SK-N-SH treated with all-trans-retinoic acid at 6 μM for 48 hours (cell line): ENCODE results near the gene TMEM253.

ENCODE experiments used
- ATAC-seq: fragments of 200-7000 bp; cut with Tn5 transposase; 3 replicates; pipeline ENCODE4 v1.9.1; 2020; ENCODE audit warnings: mild to moderate bottlenecking, moderate library complexity
- ARNTL ChIP-seq: fragments of 450-650 bp; formaldehyde crosslinking; IDR thresholded peaks from 2 replicates; pipeline ENCODE4 v1.5.0; 2020; ENCODE audit warnings: low read depth, mild to moderate bottlenecking, moderate library complexity, borderline replicate concordance
- BACH2 ChIP-seq: fragments of 250-450 bp; sonication (Bioruptor Pico); IDR thresholded peaks from 2 replicates; pipeline ENCODE4 v1.9.0; 2021; ENCODE audit warnings: mild to moderate bottlenecking, borderline replicate concordance
- CSDC2 ChIP-seq: fragments of 250-450 bp; sonication (Bioruptor Pico); IDR thresholded peaks from 2 replicates; pipeline ENCODE4 v1.5.0; 2020; ENCODE audit warnings: mild to moderate bottlenecking, moderate library complexity
- ESRRG ChIP-seq: fragments of 250-450 bp; sonication (Bioruptor Pico); IDR thresholded peaks from 2 replicates; pipeline ENCODE4 v1.6.1; 2021; ENCODE audit warnings: mild to moderate bottlenecking
- ISL1 ChIP-seq: fragments of 250-450 bp; sonication (Bioruptor Pico); IDR thresholded peaks from 2 replicates; pipeline ENCODE4 v2.1.2; 2022; ENCODE audit warnings: mild to moderate bottlenecking, moderate library complexity
- OSR1 ChIP-seq: fragments of 250-450 bp; sonication (Bioruptor Pico); IDR thresholded peaks from 2 replicates; pipeline ENCODE4 v1.8.0; 2022; ENCODE audit warnings: moderate library complexity, mild to moderate bottlenecking, inconsistent platforms
- RARB ChIP-seq: fragments of 250-450 bp; sonication (Bioruptor Pico); IDR thresholded peaks from 2 replicates; pipeline ENCODE4 v1.8.0; 2021; ENCODE audit warnings: mild to moderate bottlenecking, moderate library complexity
- SNAI2 ChIP-seq: fragments of 250-450 bp; sonication (Bioruptor Pico); IDR thresholded peaks from 2 replicates; pipeline ENCODE4 v1.5.0; 2020; ENCODE audit warnings: mild to moderate bottlenecking, moderate library complexity
- TCF4 ChIP-seq: fragments of 250-450 bp; sonication (Bioruptor Pico); IDR thresholded peaks from 2 replicates; pipeline ENCODE4 v1.8.0; 2021; ENCODE audit warnings: mild to moderate bottlenecking, moderate library complexity, borderline replicate concordance
- TOX ChIP-seq: fragments of 250-450 bp; sonication (Bioruptor Pico); IDR thresholded peaks from 2 replicates; pipeline ENCODE4 v1.8.0; 2021; ENCODE audit warnings: mild to moderate bottlenecking, moderate library complexity, borderline replicate concordance
- ZC3H10 ChIP-seq: fragments of 250-450 bp; sonication (Bioruptor Pico); IDR thresholded peaks from 2 replicates; pipeline ENCODE4 v1.5.1; 2021; ENCODE audit warnings: mild to moderate bottlenecking, moderate library complexity
- ZFP30 ChIP-seq: fragments of 450-650 bp; formaldehyde crosslinking; IDR thresholded peaks from 2 replicates; pipeline ENCODE4 v1.5.0; 2022; ENCODE audit warnings: mild to moderate bottlenecking, moderate library complexity
- ZNF565 ChIP-seq: fragments of 450-650 bp; formaldehyde crosslinking; conservative IDR thresholded peaks from 2 replicates; pipeline ENCODE4 v1.5.0; 2020; ENCODE audit warnings: low read depth, mild to moderate bottlenecking, moderate library complexity
- ZNF70 ChIP-seq: fragments of 450-650 bp; formaldehyde crosslinking; IDR thresholded peaks from 2 replicates; pipeline ENCODE4 v1.5.0; 2020; ENCODE audit warnings: mild to moderate bottlenecking, moderate library complexity
- ZNF8 ChIP-seq: fragments of 450-650 bp; formaldehyde crosslinking; IDR thresholded peaks from 2 replicates; pipeline ENCODE4 v1.5.0; 2020; ENCODE audit warnings: mild to moderate bottlenecking, moderate library complexity
- TF ChIP-seq, protein P1 (sequence below): fragments of 250-450 bp; sonication (Bioruptor Pico); IDR thresholded peaks from 2 replicates; pipeline ENCODE4 v1.5.1; 2021; ENCODE audit warnings: mild to moderate bottlenecking, moderate library complexity
- TF ChIP-seq, protein P2 (sequence below): fragments of 250-450 bp; sonication (Bioruptor Pico); IDR thresholded peaks from 2 replicates; pipeline ENCODE4 v1.5.1; 2020; ENCODE audit warnings: low read depth, mild to moderate bottlenecking, moderate library complexity
- TF ChIP-seq, protein P3 (sequence below): fragments of 250-450 bp; sonication (Bioruptor Pico); IDR thresholded peaks from 2 replicates; pipeline ENCODE4 v1.8.0; 2021; ENCODE audit warnings: low read depth, mild to moderate bottlenecking, moderate library complexity, borderline replicate concordance
- TF ChIP-seq, protein P4 (sequence below): fragments of 250-450 bp; sonication (Bioruptor Pico); IDR thresholded peaks from 2 replicates; pipeline ENCODE4 v1.5.0; 2020; ENCODE audit warnings: mild to moderate bottlenecking, moderate library complexity

TMEM253 gene

DNA sequence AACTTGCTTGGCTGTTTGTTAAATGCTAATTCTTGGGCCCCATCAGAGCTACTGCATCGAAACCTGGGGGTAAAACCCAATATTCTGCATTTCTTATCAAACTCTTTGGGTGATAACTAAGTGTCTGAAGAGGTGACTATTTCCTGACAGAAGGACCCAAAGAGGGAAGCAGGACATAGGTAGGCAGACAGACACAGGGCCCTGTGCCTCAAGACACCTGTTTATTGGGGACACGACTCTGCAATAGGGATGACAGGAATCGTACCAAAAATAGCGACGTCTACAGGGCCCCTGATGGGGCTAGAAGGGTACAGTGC lies 11.0 kb upstream of the TMEM253 start:
- no peak for TF ChIP-seq ZNF8 (CRISPR knock-in tag)
- no peak for TF ChIP-seq TCF4 (CRISPR knock-in tag)
- TF ChIP-seq, protein P1, sequence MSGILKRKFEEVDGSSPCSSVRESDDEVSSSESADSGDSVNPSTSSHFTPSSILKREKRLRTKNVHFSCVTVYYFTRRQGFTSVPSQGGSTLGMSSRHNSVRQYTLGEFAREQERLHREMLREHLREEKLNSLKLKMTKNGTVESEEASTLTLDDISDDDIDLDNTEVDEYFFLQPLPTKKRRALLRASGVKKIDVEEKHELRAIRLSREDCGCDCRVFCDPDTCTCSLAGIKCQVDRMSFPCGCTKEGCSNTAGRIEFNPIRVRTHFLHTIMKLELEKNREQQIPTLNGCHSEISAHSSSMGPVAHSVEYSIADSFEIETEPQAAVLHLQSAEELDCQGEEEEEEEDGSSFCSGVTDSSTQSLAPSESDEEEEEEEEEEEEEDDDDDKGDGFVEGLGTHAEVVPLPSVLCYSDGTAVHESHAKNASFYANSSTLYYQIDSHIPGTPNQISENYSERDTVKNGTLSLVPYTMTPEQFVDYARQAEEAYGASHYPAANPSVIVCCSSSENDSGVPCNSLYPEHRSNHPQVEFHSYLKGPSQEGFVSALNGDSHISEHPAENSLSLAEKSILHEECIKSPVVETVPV, result no peak
- TF ChIP-seq ZFP30 (CRISPR knock-in tag), result no peak
- TF ChIP-seq, protein P2, sequence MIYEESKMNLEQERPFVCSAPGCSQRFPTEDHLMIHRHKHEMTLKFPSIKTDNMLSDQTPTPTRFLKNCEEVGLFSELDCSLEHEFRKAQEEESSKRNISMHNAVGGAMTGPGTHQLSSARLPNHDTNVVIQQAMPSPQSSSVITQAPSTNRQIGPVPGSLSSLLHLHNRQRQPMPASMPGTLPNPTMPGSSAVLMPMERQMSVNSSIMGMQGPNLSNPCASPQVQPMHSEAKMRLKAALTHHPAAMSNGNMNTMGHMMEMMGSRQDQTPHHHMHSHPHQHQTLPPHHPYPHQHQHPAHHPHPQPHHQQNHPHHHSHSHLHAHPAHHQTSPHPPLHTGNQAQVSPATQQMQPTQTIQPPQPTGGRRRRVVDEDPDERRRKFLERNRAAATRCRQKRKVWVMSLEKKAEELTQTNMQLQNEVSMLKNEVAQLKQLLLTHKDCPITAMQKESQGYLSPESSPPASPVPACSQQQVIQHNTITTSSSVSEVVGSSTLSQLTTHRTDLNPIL (CRISPR knock-in tag), result no peak
- no peak for TF ChIP-seq SNAI2 (CRISPR knock-in tag)
- no peak for TF ChIP-seq ARNTL (CRISPR knock-in tag)
- ATAC-seq, result no peak

DNA sequence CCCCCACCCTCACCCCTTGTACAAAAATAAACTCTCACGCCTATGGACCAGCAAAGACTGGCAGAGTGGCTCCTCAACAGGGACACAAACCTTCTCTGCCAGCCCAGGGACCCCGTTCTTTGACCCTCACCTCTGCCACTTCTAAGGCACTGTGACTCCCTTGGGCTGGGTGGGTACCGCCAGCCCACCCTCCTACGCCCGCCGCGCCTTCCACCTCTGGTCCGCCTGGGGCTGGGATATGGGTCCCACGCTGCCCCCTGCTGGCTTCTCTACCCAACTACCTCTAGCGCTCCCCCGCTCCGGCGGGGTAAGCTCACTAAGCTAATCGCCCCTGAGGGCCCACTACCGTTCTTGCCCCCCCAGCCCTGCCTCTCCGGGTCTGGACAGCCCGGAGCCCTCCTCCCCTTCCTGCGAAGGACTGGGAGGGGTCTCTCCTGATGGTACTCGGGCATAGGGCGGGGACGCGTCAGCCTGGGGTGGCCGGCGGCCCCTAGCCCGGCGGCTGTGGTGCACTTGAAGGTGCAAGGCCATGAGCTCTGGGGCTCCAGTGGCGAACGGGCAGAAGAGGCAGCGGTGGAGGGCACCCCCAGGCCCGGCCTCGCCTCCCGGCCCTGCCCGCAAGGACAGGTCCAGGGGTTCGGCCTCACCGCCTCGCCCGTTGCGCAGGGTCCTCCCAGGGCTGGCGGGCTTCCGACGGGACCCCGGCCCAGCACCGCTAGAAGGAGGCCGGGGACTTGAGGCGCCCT lies 10.5 kb upstream of the TMEM253 start:
- ATAC-seq, result peak; percentile 12; the same call in 2 of the 3 replicates
- TF ChIP-seq, protein P3, sequence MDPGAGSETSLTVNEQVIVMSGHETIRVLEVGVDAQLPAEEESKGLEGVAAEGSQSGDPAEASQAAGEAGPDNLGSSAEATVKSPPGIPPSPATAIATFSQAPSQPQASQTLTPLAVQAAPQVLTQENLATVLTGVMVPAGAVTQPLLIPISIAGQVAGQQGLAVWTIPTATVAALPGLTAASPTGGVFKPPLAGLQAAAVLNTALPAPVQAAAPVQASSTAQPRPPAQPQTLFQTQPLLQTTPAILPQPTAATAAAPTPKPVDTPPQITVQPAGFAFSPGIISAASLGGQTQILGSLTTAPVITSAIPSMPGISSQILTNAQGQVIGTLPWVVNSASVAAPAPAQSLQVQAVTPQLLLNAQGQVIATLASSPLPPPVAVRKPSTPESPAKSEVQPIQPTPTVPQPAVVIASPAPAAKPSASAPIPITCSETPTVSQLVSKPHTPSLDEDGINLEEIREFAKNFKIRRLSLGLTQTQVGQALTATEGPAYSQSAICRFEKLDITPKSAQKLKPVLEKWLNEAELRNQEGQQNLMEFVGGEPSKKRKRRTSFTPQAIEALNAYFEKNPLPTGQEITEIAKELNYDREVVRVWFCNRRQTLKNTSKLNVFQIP (CRISPR knock-in tag), result no peak
- TF ChIP-seq ESRRG (no peak), ARNTL (CRISPR knock-in tag) (no peak), ZNF565 (CRISPR knock-in tag) (no peak), ZNF70 (CRISPR knock-in tag) (no peak), BACH2 (CRISPR knock-in tag) (no peak), CSDC2 (CRISPR knock-in tag) (no peak), RARB (CRISPR knock-in tag) (no peak), ZNF8 (CRISPR knock-in tag) (no peak), ZC3H10 (CRISPR knock-in tag) (no peak), TOX (CRISPR knock-in tag) (no peak), ZFP30 (CRISPR knock-in tag) (no peak), SNAI2 (CRISPR knock-in tag) (no peak), OSR1 (CRISPR knock-in tag) (no peak), ISL1 (CRISPR knock-in tag) (no peak)
- TF ChIP-seq, protein P2 (CRISPR knock-in tag), result no peak
- TF ChIP-seq, protein P4, sequence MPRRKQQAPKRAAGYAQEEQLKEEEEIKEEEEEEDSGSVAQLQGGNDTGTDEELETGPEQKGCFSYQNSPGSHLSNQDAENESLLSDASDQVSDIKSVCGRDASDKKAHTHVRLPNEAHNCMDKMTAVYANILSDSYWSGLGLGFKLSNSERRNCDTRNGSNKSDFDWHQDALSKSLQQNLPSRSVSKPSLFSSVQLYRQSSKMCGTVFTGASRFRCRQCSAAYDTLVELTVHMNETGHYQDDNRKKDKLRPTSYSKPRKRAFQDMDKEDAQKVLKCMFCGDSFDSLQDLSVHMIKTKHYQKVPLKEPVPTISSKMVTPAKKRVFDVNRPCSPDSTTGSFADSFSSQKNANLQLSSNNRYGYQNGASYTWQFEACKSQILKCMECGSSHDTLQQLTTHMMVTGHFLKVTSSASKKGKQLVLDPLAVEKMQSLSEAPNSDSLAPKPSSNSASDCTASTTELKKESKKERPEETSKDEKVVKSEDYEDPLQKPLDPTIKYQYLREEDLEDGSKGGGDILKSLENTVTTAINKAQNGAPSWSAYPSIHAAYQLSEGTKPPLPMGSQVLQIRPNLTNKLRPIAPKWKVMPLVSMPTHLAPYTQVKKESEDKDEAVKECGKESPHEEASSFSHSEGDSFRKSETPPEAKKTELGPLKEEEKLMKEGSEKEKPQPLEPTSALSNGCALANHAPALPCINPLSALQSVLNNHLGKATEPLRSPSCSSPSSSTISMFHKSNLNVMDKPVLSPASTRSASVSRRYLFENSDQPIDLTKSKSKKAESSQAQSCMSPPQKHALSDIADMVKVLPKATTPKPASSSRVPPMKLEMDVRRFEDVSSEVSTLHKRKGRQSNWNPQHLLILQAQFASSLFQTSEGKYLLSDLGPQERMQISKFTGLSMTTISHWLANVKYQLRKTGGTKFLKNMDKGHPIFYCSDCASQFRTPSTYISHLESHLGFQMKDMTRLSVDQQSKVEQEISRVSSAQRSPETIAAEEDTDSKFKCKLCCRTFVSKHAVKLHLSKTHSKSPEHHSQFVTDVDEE, result no peak
- TF ChIP-seq, protein P1, result no peak
